Globus pallidus (tissue), 1 donor: ENCODE results near the gene PCSK9.

Experiments used
- DNase-seq: peaks from one replicate; pipeline ENCODE4 v3.0.0-alpha.2; 2015; ENCODE audit warnings: low spot score

PCSK9 gene

DNA sequence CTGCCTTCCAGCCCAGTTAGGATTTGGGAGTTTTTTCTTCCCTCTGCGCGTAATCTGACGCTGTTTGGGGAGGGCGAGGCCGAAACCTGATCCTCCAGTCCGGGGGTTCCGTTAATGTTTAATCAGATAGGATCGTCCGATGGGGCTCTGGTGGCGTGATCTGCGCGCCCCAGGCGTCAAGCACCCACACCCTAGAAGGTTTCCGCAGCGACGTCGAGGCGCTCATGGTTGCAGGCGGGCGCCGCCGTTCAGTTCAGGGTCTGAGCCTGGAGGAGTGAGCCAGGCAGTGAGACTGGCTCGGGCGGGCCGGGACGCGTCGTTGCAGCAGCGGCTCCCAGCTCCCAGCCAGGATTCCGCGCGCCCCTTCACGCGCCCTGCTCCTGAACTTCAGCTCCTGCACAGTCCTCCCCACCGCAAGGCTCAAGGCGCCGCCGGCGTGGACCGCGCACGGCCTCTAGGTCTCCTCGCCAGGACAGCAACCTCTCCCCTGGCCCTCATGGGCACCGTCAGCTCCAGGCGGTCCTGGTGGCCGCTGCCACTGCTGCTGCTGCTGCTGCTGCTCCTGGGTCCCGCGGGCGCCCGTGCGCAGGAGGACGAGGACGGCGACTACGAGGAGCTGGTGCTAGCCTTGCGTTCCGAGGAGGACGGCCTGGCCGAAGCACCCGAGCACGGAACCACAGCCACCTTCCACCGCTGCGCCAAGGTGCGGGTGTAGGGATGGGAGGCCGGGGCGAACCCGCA, at the start of gene PCSK9:
TSS of gene PCSK9 (plus strand) at position 207 of the 741 bp plus-strand sequence. CDS start at position 497, 290 bp downstream.
- no peak for DNase-seq

DNA sequence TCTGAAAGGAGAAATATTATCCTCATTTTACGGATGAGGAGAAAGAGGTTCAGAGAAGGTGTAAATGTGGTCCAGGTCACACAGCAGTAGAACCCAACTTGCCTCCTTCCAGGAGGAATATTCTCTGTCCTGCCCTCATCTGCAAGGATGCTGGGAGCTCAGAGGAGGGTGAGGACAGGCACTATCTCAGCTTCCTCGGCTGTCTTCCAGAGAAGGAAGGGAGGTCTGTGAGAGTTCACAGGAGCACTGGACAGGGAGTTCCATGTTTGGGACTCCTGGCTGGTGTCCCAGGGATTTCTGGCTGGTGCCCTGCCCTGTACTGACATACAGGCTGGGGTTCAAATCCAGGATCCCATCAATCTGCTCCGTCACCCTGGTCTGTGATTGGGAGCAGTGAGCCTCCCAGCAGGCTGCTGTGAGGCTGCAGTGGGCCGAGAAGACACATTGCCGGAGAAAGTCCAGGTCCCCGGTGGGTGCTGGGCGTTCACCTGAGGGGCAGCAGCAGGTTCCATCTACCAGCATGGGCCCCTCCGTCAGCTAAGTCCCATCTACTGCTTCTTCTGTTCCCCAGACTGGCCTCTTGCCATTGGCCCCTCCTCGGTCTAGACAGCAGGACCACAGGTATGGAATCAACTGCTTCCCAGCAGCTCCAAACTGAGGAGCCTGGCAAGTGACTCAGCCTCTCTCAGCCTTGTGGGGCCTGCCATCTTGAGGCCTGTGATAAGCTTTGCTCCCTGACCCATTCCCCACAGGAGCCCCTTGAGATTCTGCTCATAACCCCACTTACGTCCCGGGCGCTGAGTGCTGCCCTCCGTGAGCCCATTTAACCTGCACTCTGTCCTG, 49.2 kb upstream of the PCSK9 start:
- no peak for DNase-seq

DNA sequence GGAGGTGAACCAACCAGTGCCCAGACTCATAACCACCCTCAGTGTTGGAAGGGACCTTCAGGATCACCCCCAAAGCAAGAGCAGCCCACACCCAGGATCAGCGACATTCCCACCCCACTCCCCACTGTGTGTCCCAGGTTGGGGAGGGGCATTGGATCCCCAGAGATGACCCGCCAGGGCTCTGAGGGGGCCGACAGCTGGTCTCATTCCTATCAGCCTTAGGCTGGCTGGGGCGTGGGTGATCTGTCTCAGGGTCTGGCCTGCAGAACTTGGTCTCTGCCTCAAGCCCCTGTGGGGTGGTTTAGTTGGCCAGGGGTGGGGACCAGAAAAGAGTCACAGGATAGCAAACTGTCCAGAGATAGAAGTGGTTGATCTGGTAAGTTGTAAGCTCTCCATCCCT, 48.4 kb upstream of the PCSK9 start:
- no peak for DNase-seq

DNA sequence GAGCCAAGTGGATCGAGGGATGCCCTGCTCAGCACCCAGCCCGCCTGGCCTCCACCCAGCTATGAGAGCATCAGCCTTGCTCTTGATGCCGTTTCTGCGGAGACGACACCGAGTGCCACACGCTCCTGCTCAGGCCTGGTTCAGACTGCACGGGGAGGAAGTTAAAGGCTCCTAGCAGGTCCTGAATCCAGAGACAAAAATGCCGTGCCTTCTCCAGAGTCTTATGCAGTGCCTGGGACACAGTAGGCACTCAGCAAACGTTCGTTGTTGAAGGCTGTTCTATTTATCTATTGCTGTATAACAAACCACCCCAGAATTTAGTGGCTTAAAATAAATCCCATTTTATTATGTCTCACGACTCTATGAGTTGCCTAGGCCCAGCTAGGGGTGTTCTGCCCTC, 47.4 kb upstream of the PCSK9 start:
- no peak for DNase-seq

DNA sequence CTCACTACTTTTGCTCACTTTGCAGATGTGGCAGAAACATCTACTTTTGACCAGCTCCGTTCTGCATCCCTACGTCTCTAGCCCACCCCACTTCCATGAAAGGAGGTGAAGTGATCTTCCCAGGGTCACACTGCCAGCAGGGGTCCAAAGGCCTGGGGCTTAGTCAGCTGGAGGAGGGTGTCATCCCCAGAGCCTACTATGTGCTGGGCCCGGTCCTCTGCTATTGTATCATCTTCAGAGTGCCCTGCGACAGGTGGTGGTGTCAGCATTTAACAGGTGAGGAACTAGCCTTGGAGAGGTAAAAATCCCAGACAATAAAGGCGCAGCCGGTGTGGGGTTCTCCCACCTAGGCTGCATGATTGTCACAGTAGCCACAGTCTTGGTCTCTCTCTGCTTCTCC, 46.2 kb upstream of the PCSK9 start:
- no peak for DNase-seq

DNA sequence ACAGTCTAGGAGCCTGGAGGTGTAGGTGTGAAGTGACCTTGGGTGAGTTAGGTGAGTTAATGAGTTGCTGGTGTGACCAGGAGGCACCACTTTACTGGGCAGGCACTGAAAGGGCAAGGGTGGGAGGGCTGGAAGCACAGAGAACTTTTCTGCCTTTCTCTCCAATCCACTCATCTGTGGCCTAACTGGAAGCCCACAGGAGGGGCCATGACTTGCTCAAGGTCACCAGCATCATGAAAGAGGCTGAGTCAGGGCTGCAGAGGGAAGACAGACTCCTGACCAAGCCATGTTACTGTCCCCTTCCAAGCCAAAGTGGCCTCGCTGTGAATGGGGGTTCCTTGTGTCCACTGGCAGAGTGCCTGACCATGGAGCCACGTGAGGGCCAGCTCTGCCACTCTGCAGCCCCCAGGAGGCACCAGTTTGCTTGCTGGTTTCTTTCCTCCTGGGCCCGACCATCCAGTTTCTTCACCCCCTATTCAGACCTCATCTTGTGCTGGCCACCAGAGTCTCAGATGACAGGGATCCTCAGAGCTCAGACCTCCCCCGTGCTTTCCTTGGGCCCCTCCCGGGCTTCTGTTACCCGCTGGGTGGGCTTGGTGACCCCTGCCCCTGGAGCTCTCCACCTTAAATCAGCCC, 44.9 kb upstream of the PCSK9 start:
- no peak for DNase-seq

DNA sequence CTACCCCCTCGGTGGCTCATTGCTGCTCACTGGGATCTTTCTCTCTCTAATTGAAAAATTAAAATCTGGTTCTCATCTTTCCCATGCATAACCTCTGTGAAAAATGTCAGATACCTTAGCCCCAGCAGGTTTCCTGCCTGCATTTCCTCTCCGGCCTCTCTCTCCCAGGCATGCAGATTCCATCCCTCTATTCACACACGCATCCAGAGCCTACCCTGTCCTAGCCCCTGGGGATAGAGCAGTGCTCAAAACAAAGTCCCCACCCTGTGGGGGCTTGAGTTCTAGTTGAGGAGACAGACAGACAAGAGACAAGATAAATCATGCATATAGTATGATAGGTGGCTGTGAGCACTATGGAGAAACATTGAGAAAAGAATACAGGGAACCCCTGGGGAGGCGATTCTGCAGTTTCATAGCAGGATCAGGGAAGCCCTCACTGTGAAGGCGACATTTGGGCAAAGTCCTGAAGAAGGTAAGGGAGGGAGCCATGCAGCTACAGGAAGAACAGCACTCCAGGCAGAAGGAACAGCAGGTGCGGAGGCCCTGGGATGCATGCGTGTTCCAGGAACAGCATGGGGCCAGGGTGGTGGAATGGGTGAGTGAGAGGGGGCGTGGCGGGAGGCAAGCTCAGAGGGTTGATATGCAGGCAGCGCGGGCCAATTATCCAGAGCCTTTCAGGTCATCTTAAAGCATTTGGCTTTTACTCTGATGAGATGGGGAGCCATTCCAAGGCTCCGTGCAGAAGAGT, 44.2 kb upstream of the PCSK9 start:
- no peak for DNase-seq

DNA sequence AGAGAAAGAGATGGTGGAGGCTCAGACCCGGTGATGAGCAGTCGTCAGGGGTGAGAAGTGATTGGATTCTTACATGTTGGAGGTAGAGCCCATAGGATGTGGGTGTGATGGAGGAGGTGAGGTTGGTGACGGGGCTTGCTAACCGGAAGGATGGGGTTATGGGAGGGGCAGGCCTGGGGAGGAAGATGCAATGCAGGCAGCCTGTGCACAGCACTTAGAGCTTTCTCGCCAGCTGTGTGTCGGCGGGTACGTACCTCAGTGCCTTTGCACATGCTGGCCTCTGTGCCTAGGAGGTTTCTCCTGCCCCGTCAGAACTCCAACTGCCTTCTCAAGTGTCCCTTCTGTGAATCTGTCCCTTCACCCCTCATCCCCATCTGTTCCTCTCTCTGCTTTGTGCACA, 43.5 kb upstream of the PCSK9 start:
- DNase-seq, result no peak

DNA sequence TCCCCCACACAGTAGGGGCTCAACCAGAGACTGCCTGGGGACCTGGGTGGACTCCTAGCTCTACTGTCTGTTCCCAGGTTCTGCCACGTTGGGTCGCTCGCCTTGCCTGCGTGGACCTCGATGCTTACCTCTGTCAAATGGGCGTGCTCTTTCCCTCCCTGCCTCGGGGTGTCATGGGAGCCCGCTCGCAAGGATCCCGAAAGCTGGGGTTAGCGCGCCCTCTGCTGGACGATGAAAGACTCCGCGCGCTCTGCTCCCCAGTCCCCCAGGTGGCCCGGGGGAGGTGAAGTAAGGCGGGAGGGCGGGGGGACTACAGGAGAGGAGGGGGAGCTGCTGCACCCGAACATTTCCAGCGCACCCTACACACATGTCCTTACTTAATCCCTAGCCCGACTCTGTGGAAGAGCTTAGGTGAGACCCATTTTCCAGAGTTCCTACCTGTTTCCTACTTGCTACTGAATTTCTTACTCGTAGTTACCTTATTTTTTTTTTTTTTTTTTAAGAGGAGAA, 42.9 kb upstream of the PCSK9 start:
- peak; percentile 20 for DNase-seq

DNA sequence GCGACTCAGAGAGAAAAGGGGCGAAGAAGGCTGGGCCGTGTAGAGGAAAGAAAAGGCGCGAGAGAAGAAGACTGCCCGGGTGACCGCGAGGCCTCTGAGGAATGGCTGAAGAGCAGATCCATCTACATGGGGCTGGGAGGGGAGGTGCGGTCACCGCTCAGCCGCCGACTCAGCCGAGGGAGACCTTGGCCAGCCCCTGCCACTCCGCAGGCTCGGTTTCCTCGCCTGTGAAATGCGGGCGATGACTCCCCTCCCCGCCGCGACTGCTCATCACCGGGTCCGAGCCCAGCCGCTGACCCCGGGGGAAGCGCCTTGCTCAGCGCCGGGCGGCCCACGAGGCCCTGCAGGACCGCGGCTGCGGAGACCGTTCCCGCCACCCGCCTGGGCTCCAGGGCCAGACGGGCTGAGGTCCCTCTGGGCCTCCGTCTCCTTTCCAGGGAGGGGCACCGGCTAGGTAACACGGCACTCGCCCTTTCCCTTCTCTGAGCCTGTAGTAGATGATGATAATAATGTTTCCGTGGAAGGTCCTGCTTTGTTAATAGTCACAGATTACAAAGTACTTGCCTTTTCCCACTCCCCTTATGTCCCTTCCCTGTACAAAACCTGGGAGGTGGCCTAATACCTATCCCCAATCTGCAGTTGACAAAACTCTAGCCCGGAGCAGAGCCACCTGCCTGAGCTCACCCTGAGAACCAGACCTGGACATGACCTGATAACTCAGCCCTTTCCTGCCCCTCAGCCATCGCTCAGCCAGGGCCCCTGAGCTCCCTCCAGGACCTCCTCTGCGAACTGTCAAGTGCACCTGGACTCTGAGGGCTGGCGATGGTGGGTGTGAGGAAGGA, 42.3 kb upstream of the PCSK9 start:
- no peak for DNase-seq

DNA sequence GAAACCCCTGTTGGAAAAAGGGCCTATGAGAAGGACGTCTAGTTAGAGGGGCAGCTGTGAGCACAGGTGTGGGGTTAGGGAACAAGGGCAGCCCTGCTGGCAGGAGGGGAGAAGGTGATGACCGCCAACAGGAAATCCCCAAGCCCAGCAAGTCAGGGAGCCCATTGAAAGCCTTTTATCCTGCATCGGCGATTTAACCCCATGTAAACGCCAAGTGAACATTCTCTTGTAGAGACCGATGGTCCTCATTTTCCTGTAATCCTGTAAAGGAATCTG, 41.7 kb upstream of the PCSK9 start:
- no peak for DNase-seq

DNA sequence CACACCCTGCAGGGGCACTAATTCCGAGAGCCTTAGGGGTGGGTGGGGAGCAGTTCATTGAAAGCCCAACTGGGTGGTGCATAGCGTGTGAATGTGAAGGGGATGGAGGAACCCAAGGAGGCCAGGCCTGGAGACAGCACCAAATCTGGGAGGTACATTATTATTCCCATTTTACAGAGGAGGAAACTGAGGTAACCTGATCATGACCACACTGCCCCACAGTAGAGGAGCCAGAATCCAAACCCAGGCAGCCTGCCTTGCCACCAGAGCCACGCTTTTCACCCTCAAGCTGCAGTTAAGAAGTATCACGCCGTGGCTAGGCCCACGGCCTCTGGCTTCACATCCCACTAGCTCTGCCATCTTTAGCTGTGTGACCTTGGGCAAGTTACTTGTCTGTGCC, 41.2 kb upstream of the PCSK9 start:
- no peak for DNase-seq

DNA sequence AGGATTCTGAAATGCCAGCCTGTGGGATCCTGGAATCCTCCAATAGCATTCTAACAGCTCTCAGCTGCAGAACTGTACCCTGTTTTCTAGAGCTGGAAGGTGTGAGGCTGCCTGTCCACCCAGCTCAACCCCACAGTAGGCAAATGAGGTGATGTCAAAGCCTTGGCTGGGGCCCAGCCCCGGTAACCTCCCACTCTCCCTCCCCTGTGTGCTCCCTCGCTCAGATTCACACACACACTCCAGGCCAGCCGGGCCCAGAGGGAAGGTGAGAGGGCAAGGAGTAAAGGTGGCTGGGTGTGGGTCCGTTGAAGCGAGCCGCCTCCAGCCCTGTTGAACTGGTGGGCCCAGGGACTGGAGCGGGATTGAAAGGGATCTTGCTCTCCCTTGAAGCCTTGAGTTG, 40.7 kb upstream of the PCSK9 start, which contains the start of gene BSND:
TSS of gene BSND (plus strand) at position 257 of the 400 bp plus-strand sequence. CDS start 254 bp downstream, outside the sequence.
- no peak for DNase-seq

DNA sequence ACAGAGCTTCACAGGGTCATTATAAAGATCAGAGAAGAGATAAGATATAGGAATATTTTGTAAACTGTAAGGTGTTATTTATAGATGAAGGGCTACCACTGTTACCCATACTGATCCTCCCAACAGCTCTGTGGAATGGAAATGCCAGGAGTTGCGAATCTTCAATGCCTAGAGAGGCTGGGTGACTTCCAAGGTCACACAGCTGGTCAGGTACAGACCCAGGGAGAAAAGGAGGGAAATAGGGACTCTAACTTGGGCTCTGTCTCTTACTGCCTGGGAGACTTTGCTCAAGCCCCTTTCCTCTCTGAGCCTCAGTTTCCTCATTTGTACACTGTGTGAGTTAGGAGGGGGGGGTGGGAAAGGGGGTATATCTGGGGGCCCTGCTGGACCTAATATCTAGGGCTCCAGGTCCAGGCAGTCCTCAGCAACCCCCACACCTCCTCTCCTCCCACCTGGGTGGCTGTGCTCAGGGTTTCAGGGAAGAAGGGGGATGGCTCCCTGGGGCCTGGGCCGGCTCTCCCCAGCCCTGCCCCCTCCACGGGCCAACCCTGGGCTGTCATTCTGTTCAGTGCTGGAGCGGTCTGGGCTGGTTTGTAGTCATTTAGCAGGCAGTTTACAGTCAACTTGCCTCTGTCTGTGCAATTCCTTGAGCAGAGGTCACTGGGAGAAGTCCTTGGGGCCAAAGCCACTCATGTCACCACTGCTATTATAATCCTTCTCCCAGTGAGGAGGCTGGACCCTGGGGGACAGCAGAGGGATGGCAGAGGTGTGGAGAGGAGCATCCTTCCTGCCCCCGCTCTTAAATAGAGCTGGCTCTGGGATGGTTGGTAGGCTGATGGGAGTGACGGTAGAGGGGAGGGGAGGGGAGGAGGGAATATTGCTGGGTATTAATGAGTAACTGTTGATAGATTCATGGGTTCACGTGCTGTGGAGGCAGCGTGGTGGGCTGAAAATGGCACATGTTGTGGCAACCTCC, 39.0 kb upstream of the PCSK9 start:
- DNase-seq, result no peak

DNA sequence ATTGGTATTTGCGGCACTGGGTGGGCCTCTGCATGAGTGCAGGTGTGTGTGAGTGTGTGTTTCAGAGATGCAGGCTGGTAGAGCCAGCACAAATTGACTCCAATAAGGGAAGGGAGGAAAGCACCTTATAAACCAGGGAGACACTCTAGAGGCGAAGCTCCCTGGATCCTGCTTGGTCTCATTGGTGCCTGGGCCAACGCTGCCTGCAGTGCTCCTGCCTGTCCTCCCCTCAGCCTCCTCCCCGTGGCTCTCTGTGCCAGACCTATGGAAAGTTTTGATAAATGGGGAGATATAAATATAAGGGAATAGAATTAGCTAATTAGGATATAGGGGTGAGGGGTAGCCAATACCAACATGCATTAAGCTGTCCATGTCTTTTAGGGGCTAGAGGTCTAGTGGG, 38.0 kb upstream of the PCSK9 start:
- DNase-seq, result no peak

DNA sequence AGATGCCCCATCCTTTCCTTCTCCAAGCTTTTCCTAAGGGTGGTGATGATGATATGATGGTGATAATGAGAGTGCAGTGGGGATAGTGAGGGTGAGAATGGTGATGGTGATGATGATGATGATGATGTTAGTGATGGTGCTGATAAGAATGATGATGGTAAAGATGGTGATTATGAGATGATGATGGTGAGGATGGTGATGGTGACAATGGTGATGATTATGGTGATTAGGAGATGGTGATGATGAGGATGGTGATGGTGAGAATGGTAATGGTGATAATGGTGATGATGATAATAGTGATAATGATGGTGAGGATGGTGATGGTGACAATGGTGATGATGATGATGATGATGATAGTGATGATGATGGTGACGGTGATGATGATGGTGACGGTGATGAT, 36.7 kb upstream of the PCSK9 start:
- DNase-seq, result no peak

DNA sequence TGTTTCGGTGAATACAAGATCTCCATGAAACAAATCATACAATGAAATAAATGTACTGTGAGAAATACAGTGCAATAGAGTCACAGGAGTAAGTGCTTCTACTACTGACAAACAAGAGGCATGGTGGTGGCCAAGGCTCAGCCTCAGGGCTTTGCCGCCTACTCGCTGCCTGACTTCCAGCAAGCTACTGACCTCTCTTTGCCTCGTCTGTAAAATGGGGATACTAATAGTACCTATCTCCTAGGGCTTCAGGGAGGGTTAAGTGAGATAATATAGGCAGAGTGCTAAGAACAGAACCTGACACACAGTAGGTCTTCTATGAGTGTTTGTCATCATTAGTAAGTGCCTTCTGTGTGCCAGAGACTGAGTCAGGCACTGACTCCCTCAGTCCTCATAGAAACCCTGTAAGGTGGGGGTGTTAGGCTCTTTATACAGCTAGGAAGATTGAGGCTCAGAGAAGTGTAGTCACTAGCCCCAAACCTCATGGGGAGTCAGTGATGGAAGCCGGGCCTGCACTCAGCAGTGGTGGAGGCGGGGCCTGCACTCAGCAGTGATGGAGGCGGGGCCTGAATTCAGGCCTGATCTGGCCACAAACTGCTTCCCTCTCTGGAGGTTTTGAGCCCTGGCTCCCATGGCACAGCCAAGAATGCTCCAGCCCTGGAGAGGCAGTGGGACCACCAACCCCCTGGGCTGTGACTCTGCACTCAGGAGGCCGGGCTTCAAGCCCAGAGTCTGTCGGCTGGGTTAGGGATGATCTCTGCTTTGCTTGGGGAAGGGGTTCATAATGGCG, 33.8 kb upstream of the PCSK9 start:
- DNase-seq, result no peak

DNA sequence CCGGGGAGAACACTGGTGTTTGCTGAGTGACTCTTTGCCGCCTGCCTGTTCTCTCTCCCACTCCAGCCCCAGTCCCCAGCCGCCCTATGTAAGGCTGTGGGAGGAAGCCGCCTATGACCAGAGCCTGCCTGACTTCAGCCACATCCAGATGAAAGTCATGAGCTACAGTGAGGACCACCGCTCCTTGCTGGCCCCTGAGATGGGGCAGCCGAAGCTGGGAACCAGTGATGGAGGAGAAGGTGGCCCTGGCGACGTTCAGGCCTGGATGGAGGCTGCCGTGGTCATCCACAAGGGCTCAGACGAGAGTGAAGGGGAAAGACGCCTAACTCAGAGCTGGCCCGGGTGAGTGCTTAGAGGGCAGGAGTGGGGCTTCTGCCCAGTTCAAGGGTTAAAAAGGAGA, 32.4 kb upstream of the PCSK9 start:
- no peak for DNase-seq

DNA sequence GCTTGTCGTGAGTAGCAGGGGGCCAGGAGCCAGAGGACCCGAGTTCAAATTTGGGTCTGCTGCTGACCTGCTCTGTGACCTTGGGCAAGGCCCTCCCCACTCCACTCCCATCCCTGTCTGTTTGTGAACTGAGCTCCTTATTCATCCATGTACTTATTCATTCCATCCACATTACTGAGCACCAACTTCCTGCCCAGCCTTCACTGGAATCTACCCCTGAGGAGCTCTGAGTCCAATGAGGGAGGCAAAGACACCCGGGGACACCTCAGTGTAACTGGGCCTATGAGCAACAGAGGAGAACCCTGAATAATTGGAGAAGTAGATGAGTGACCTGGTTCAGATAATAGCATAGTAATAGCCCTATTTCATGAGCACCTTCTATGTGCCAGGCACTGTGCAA, 31.7 kb upstream of the PCSK9 start:
- no peak for DNase-seq
